ENCODE data around the gene ANGPT4.

Gene ANGPT4

DNA sequence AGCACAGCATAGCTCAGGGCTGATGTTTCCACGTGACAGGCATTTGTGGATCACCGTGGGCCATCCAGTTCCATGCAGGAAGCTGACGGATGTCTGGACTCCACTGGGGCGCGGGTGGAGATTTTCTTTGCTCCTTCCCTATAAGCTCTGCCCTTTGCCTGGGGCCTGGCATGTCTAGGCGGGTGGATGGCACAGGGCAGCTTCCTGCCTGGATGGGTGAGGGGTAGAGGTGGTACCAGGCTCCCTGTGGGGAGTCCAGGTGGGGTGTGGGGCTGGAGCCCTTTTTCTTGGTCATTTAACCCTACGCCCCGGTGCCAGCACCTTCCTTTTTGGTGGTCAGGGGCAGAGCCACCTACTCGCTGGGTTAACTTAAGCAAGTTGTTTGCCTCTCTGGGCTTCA lies 72.2 kb downstream of the ANGPT4 start:
- no peak for DNase-seq (ENCODE audit: extremely low read depth, low read depth)
- TF ChIP-seq, protein P1, sequence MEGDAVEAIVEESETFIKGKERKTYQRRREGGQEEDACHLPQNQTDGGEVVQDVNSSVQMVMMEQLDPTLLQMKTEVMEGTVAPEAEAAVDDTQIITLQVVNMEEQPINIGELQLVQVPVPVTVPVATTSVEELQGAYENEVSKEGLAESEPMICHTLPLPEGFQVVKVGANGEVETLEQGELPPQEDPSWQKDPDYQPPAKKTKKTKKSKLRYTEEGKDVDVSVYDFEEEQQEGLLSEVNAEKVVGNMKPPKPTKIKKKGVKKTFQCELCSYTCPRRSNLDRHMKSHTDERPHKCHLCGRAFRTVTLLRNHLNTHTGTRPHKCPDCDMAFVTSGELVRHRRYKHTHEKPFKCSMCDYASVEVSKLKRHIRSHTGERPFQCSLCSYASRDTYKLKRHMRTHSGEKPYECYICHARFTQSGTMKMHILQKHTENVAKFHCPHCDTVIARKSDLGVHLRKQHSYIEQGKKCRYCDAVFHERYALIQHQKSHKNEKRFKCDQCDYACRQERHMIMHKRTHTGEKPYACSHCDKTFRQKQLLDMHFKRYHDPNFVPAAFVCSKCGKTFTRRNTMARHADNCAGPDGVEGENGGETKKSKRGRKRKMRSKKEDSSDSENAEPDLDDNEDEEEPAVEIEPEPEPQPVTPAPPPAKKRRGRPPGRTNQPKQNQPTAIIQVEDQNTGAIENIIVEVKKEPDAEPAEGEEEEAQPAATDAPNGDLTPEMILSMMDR (IDR thresholded peaks at IDR 0.05; ENCODE audit: low read depth, low read length): no peak

DNA sequence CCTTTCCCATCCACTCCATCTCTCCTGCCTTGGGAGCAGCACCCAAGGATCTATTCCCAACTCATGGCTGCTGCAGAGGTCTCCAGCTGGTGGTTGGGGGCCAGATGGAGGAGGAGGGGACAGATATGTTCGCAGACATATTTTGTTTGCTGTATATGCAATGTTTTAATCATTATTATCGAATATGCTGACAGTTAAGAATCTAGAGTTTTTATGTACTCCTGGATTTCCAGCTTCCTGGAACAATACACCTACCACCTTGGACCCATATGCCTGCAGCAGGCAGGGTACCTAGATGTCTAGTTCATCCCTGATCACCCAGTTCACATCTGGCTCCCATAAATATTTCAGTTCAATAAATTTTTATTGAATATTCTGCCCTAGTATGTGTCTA lies 73.6 kb downstream of the ANGPT4 start:
- TF ChIP-seq, protein P1 (IDR thresholded peaks at IDR 0.05; ENCODE audit: low read depth, low read length): no peak

DNA sequence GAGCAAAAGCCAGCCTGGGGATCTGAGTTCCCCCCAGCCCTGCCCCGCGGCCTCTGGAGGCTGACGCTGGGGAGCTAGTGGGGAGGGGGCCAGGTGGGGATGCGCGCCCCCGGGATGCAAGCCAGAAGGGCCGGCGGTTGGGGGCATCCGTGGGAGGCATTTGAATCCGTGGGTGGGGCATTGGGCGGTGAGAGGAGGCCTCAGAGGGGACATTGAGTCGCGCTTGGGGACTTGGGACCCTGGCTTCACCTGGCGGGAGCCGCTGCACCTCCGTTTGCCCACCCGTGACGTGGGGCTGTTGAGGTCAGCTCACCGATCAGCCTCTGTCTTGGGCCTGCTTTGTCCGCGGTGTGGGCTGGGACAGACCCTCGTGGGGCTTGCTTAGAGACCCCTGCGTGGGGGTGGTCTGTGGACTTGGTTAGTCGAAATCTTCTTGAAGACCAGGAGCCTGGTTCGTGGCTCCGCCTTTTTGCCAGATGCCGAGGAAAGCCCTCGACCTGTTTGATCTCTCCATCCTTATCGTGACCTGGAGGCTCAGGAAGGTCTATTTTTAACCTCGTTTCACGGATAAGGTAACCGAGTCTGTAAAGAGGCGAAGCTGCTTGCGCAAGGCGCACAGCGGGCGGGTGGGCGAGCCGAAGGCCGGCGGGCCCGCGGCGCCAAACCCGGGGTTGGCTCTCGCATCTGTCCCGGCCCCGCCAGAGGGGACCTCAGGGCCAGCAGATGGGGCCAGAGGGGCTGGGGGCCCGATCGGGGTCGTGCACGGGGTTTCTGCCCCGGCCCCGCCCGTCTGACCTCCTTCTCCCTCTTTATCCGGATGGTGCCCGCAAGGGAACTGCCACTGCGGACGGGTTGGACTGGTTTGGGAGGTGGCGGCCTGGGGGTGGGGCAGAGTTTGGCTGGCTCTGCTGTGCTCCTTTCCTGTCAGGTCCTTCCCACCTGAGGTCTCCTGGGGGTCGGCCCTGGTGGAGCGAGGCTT lies 74.3 kb downstream of the ANGPT4 start:
- TF ChIP-seq, protein P1 (IDR thresholded peaks at IDR 0.05; ENCODE audit: low read depth, low read length): no peak

More for the DNA sequence above, 73.6 kb downstream of the ANGPT4 start:
- no peak for DNase-seq (ENCODE audit: extremely low read depth, low read depth)

DNA sequence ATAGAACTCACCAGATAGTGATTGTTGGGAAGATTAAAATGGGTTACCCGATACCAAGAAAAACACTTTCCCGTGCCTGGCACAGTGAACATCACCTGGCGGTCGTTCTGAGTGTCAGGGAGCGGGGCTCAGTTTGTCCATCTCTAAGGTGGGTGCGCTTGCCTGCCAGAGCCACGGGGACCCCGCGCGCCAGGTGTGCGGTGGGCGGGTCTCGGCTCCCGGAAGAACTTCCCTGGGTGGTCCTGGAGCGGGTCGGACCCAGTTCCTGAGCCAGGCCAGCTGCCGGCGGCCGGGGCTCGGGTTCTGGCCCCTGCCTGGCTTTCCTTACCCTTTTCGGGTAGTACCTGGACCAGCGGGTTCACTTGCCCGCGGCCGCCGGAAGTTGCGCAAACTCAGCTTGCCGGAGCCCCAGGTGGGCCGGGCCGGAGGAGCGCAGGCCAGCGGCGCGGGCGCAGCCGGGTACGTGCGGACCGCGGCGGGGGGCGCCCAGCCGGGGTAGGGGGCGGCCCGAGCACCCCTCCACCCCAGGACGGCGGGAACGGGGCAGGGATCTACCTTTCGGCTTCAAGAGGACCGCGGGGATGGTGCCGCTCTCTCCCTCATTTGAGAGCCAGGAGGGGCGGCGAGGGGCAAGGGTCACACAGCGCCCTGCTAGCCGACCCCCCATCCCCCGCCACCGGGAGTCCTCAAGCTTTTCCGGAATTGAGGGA lies 75.1 kb downstream of the ANGPT4 start:
- no peak for DNase-seq (ENCODE audit: extremely low read depth, low read depth)
- TF ChIP-seq, protein P1 (IDR thresholded peaks at IDR 0.05; ENCODE audit: low read depth, low read length): no peak

More for the DNA sequence above, 74.3 kb downstream of the ANGPT4 start:
- DNase-seq (ENCODE audit: extremely low read depth, low read depth): no peak

DNA sequence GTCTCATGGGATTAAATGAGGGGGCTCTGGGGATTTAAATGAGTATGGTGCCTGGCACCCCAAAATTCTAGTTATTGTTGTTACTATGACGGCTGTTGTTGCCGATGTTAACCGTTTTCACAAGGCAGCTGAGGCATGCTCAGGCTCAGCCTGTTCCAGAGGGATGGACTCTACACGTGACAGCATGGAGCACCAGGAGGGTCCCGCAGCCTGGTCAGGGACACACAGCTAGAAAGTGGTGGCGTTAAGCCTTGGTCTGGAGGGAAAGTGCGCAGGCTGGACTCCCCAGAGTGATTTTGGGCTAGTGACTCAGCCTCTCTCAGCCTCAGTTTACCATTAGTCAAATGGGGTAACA lies 75.7 kb downstream of the ANGPT4 start:
- TF ChIP-seq, protein P1 (IDR thresholded peaks at IDR 0.05; ENCODE audit: low read depth, low read length): no peak
- DNase-seq (ENCODE audit: extremely low read depth, low read depth): no peak

DNA sequence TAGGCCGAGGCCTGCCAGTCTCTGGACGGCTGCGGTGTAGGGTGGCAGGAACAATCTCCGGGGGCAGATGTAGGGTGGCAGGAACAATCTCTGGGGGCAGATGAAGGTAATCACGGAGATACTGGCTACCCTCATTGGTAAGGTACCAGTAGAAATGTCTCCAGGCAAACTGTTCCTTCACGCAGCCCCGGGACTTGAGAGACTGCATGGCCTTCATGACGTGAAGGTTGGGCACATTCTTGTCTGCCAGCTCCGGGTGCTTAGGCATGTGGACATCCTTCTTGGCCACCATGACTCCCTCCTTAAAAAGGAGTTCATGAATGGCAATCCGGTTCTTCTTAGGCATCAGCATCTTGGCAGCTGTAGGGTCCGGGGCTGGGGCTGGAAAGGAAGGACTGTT lies 76.5 kb downstream of the ANGPT4 start:
- TF ChIP-seq, protein P1 (IDR thresholded peaks at IDR 0.05; ENCODE audit: low read depth, low read length): no peak
- no peak for DNase-seq (ENCODE audit: extremely low read depth, low read depth)

DNA sequence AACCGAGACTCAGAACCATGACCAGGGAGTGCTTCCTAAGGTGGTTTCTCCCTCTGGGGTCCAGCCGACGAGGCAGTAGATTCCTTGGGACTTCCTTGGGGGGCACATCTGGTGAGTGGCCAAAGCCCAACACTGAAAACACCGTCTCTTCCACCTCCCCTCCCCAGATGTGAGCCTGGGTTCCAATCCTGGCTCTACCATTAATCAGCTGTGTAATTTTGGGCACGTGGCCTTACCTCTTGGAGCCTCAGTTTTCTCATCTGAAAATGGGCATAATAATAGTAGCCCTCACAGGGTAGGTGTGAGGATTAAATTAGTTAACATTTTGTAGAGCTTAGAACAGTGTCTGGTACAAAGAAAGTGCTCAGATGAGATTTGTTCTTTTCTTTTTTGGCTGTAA lies 77.1 kb downstream of the ANGPT4 start:
- DNase-seq (ENCODE audit: extremely low read depth, low read depth): no peak
- TF ChIP-seq, protein P1 (IDR thresholded peaks at IDR 0.05; ENCODE audit: low read depth, low read length): no peak
